Immature natural killer cell (primary cell): ENCODE data around the gene BEND5. TPM values are rescaled to one million over a fixed set of nuclear protein-coding genes. Genes with fewer than 3 reads are reported as not detected.

Source experiments
- DNase-seq, 3 donors: peaks; one replicate each; pipeline ENCODE4 v3.0.0; 2022; ENCODE audit warnings: mixed read lengths in 1 of 3
- H3K27ac Mint-ChIP-seq, 6 donors: one replicate each; pipeline ENCODE4 v1.8.0; 2020; ENCODE audit warnings: mixed read lengths in 6 of 6, mild to moderate bottlenecking in 5 of 6, inconsistent platforms in 4 of 6, moderate library complexity in 3 of 6
- H3K27me3 Mint-ChIP-seq, 3 donors: one replicate each; pipeline ENCODE4 v1.8.0; 2020 to 2021; ENCODE audit warnings: low read depth in 3 of 3, mild to moderate bottlenecking in 3 of 3, mixed read lengths in 3 of 3, moderate library complexity in 3 of 3, inconsistent platforms in 1 of 3
- H3K36me3 Mint-ChIP-seq, 3 donors: one replicate each; pipeline ENCODE4 v1.8.0; 2020; ENCODE audit warnings: mixed read lengths in 3 of 3, inconsistent platforms in 2 of 3, mild to moderate bottlenecking in 2 of 3
- H3K4me1 Mint-ChIP-seq, 2 donors: one replicate each; pipeline ENCODE4 v1.8.0; 2020; ENCODE audit warnings: inconsistent platforms in 2 of 2, mild to moderate bottlenecking in 2 of 2, mixed read lengths in 2 of 2, moderate library complexity in 1 of 2
- H3K4me3 Mint-ChIP-seq, 5 donors: one replicate each; pipeline ENCODE4 v1.8.0; 2020; ENCODE audit warnings: mild to moderate bottlenecking in 5 of 5, mixed read lengths in 5 of 5, inconsistent platforms in 3 of 5, moderate library complexity in 3 of 5
- H3K9me3 Mint-ChIP-seq, 6 donors: one replicate each; pipeline ENCODE4 v1.8.0; 2020; ENCODE audit warnings: mild to moderate bottlenecking in 6 of 6, mixed read lengths in 6 of 6, inconsistent platforms in 4 of 6, moderate library complexity in 3 of 6
- polyA plus RNA-seq, 3 donors: library from polyadenylated mRNA; unstranded; fragments of 300-500 nt; fragmentation: Illumina TruSeq; gene quantifications; one replicate each; pipeline ENCODE4 v1.2.3, GENCODE V29; 2021

The BEND5 gene
- polyA plus RNA-seq, 3 donors from 2014 or later: 2.5 to 3.9 (median 3.8) TPM

- no peak overlapping the region for H3K4me3 Mint-ChIP-seq
- peaks cover 0 to 1% (median 0%) of the 10 kb centered on the region in 3 donors for H3K27me3 Mint-ChIP-seq
- H3K4me1 Mint-ChIP-seq: no peaks in the 10 kb centered on the region
- H3K27ac Mint-ChIP-seq: no peak overlapping the region
- no peaks in the 10 kb centered on the region for H3K9me3 Mint-ChIP-seq
- DNase-seq: no peak
- H3K36me3 Mint-ChIP-seq: no peaks in the 10 kb centered on the region
These were observed 50.0 kb downstream of the BEND5 start for GRCh38 chr1:48726557-48727215.

- H3K9me3 Mint-ChIP-seq: no peaks in the 10 kb centered on the region
- H3K4me1 Mint-ChIP-seq: no peaks in the 10 kb centered on the region
- H3K4me3 Mint-ChIP-seq: no peak overlapping the region
- H3K27me3 Mint-ChIP-seq: peaks cover 0 to 1% (median 0%) of the 10 kb centered on the region in 3 donors
- no peak overlapping the region for H3K27ac Mint-ChIP-seq
- no peaks in the 10 kb centered on the region for H3K36me3 Mint-ChIP-seq
- DNase-seq: no peak
These were observed 50.6 kb downstream of the BEND5 start for GRCh38 chr1:48726139-48726538.

GRCh38 chr1:48725341-48726046 is 51.2 kb downstream of the BEND5 start:
- Mint-ChIP-seq H3K4me3 (no peak overlapping the region), H3K27ac (no peak overlapping the region), H3K4me1 (no peaks in the 10 kb centered on the region), H3K27me3 (peaks cover 0 to 1% (median 1%) of the 10 kb centered on the region in 3 donors), H3K36me3 (no peaks in the 10 kb centered on the region), H3K9me3 (no peaks in the 10 kb centered on the region)
- DNase-seq: no peak

GRCh38 chr1:48720929-48721328 is 55.8 kb downstream of the BEND5 start:
- H3K9me3 Mint-ChIP-seq: no peaks in the 10 kb centered on the region
- H3K36me3 Mint-ChIP-seq: no peaks in the 10 kb centered on the region
- peaks cover 0 to 1% (median 0%) of the 10 kb centered on the region in 3 donors for H3K27me3 Mint-ChIP-seq
- no peaks in the 10 kb centered on the region for H3K4me1 Mint-ChIP-seq
- no peak overlapping the region for H3K27ac Mint-ChIP-seq
- DNase-seq: no peak
- H3K4me3 Mint-ChIP-seq: no peak overlapping the region

- no peak for DNase-seq
- no peak overlapping the region for H3K4me3 Mint-ChIP-seq
- H3K4me1 Mint-ChIP-seq: no peaks in the 10 kb centered on the region
- no peaks in the 10 kb centered on the region for H3K9me3 Mint-ChIP-seq
- H3K27ac Mint-ChIP-seq: no peak overlapping the region
- peaks cover 0 to 1% (median 0%) of the 10 kb centered on the region in 3 donors for H3K27me3 Mint-ChIP-seq
- H3K36me3 Mint-ChIP-seq: no peaks in the 10 kb centered on the region
These were observed 58.0 kb downstream of the BEND5 start for GRCh38 chr1:48718705-48719104.

GRCh38 chr1:48718116-48718630 is 58.5 kb downstream of the BEND5 start:
- Mint-ChIP-seq H3K9me3 (no peaks in the 10 kb centered on the region), H3K27me3 (peaks cover 0 to 1% (median 0%) of the 10 kb centered on the region in 3 donors), H3K36me3 (no peaks in the 10 kb centered on the region), H3K27ac (no peak overlapping the region), H3K4me3 (no peak overlapping the region), H3K4me1 (no peaks in the 10 kb centered on the region)
- no peak for DNase-seq

- no peaks in the 10 kb centered on the region for H3K4me1 Mint-ChIP-seq
- no peaks in the 10 kb centered on the region for H3K9me3 Mint-ChIP-seq
- no peak overlapping the region for H3K27ac Mint-ChIP-seq
- no peak for DNase-seq
- H3K4me3 Mint-ChIP-seq: no peak overlapping the region
- H3K36me3 Mint-ChIP-seq: no peaks in the 10 kb centered on the region
- peaks cover 0 to 2% (median 1%) of the 10 kb centered on the region in 3 donors for H3K27me3 Mint-ChIP-seq
These were observed 59.6 kb downstream of the BEND5 start for GRCh38 chr1:48717082-48717481.

GRCh38 chr1:48715921-48716320 is 60.8 kb downstream of the BEND5 start:
- H3K9me3 Mint-ChIP-seq: no peaks in the 10 kb centered on the region
- no peak overlapping the region for H3K4me3 Mint-ChIP-seq
- no peaks in the 10 kb centered on the region for H3K36me3 Mint-ChIP-seq
- no peaks in the 10 kb centered on the region for H3K4me1 Mint-ChIP-seq
- H3K27me3 Mint-ChIP-seq: peaks cover 0 to 2% (median 1%) of the 10 kb centered on the region in 3 donors
- no peak overlapping the region for H3K27ac Mint-ChIP-seq
- DNase-seq: no peak

- Mint-ChIP-seq H3K27me3 (peaks cover 0 to 2% (median 2%) of the 10 kb centered on the region in 3 donors), H3K27ac (no peak overlapping the region), H3K4me3 (no peak overlapping the region), H3K9me3 (no peaks in the 10 kb centered on the region), H3K4me1 (no peaks in the 10 kb centered on the region), H3K36me3 (no peaks in the 10 kb centered on the region)
- no peak for DNase-seq
These were observed 65.8 kb downstream of the BEND5 start for GRCh38 chr1:48710915-48711314.

GRCh38 chr1:48710318-48710717 is 66.4 kb downstream of the BEND5 start:
- Mint-ChIP-seq H3K27ac (no peak overlapping the region), H3K4me1 (no peaks in the 10 kb centered on the region), H3K4me3 (no peak overlapping the region), H3K27me3 (peaks cover 0 to 2% (median 2%) of the 10 kb centered on the region in 3 donors), H3K36me3 (no peaks in the 10 kb centered on the region), H3K9me3 (no peaks in the 10 kb centered on the region)
- DNase-seq: no peak

- Mint-ChIP-seq H3K36me3 (no peaks in the 10 kb centered on the region), H3K4me1 (no peaks in the 10 kb centered on the region), H3K27me3 (peaks cover 1 to 16% (median 9%) of the 10 kb centered on the region in 3 donors), H3K27ac (no peak overlapping the region), H3K4me3 (no peak overlapping the region), H3K9me3 (no peaks in the 10 kb centered on the region)
- DNase-seq: no peak
These were observed 72.0 kb downstream of the BEND5 start for GRCh38 chr1:48704736-48705135.

- Mint-ChIP-seq H3K36me3 (no peaks in the 10 kb centered on the region), H3K4me1 (no peaks in the 10 kb centered on the region), H3K27me3 (peaks cover 6 to 16% (median 7%) of the 10 kb centered on the region in 3 donors), H3K4me3 (no peak overlapping the region), H3K27ac (no peak overlapping the region), H3K9me3 (no peaks in the 10 kb centered on the region)
- DNase-seq: no peak
These were observed 75.2 kb downstream of the BEND5 start for GRCh38 chr1:48701445-48701844.

- H3K36me3 Mint-ChIP-seq: no peaks in the 10 kb centered on the region
- no peaks in the 10 kb centered on the region for H3K9me3 Mint-ChIP-seq
- no peaks in the 10 kb centered on the region for H3K4me1 Mint-ChIP-seq
- H3K27ac Mint-ChIP-seq: no peak overlapping the region
- no peak overlapping the region for H3K4me3 Mint-ChIP-seq
- H3K27me3 Mint-ChIP-seq: peaks cover 3 to 13% (median 6%) of the 10 kb centered on the region in 3 donors
- DNase-seq: peak; percentile 3 to 11 (median 7)
These were observed 79.5 kb downstream of the BEND5 start for GRCh38 chr1:48697066-48697707.

GRCh38 chr1:48695161-48695560 is 81.5 kb downstream of the BEND5 start:
- no peak for DNase-seq
- Mint-ChIP-seq H3K36me3 (no peaks in the 10 kb centered on the region), H3K27me3 (peaks cover 0 to 6% (median 0%) of the 10 kb centered on the region in 3 donors), H3K4me3 (no peak overlapping the region), H3K9me3 (no peaks in the 10 kb centered on the region), H3K27ac (no peak overlapping the region), H3K4me1 (no peaks in the 10 kb centered on the region)
